GM23338 (cell line): ENCODE measurements around the gene SLAMF9. TPM values are rescaled to one million over a fixed set of nuclear protein-coding genes. Genes with fewer than 3 reads are reported as not detected.

Experiments
- ATAC-seq: fragments of 200-7000 bp; cut with Tn5 transposase; 3 replicates; pipeline ENCODE4 v1.9.1; 2020
- DNase-seq: peaks from one replicate; pipeline ENCODE4 v3.0.0-alpha.2; 2015; ENCODE audit warnings: low spot score
- H2AFZ ChIP-seq: fragments of 200-600 bp; sonication (generic); 2 replicates; pipeline ENCODE4 v1.8.0; 2016; ENCODE audit warnings: antibody characterized with exemption, mild to moderate bottlenecking, moderate library complexity
- H3F3A ChIP-seq: fragments of 200-600 bp; sonication (generic); replicated peaks from 2 replicates; pipeline ENCODE4 v1.8.0; 2017; ENCODE audit warnings: antibody characterized with exemption, mixed run types, low read depth
- H3K27ac ChIP-seq: fragments of 200-600 bp; sonication (generic); 2 replicates; pipeline ENCODE4 v1.6.1; 2016; ENCODE audit warnings: low read depth
- H3K27me3 ChIP-seq: fragments of 200-600 bp; sonication (generic); 2 replicates; pipeline ENCODE4 v1.8.0; 2016; ENCODE audit warnings: mild to moderate bottlenecking, mixed run types, moderate library complexity; ENCODE audit not compliant: insufficient read depth
- H3K36me3 ChIP-seq: fragments of 200-600 bp; sonication (generic); 2 replicates; pipeline ENCODE4 v1.8.0; 2016; ENCODE audit warnings: mild to moderate bottlenecking; ENCODE audit not compliant: insufficient read depth
- H3K4me1 ChIP-seq: fragments of 200-600 bp; sonication (generic); 2 replicates; pipeline ENCODE4 v1.8.0; 2016; ENCODE audit warnings: mild to moderate bottlenecking, moderate library complexity; ENCODE audit not compliant: insufficient read depth
- H3K4me2 ChIP-seq: fragments of 200-600 bp; sonication (generic); 2 replicates; pipeline ENCODE4 v1.7.1; 2017; ENCODE audit warnings: mixed run types
- H3K4me3 ChIP-seq: fragments of 200-600 bp; sonication (generic); 2 replicates; pipeline ENCODE4 v1.6.1; 2016; ENCODE audit warnings: mixed run types
- H3K79me2 ChIP-seq: fragments of 200-600 bp; sonication (generic); replicated peaks from 2 replicates; pipeline ENCODE4 v1.8.0; 2017; ENCODE audit warnings: mild to moderate bottlenecking; ENCODE audit not compliant: insufficient read depth
- H3K9me2 ChIP-seq: fragments of 200-600 bp; sonication (generic); 2 replicates; pipeline ENCODE4 v1.8.0; 2017; ENCODE audit not compliant: insufficient read depth
- H4K20me1 ChIP-seq: fragments of 200-600 bp; sonication (generic); replicated peaks from 2 replicates; pipeline ENCODE4 v1.8.0; 2017; ENCODE audit warnings: mild to moderate bottlenecking; ENCODE audit not compliant: insufficient read depth
- H3K27ac Mint-ChIP-seq: 2 replicates; pipeline ENCODE4 v1.8.0; 2020; ENCODE audit warnings: inconsistent platforms, mild to moderate bottlenecking, moderate library complexity, mixed read lengths
- H3K27me3 Mint-ChIP-seq: 3 replicates; pipeline ENCODE4 v1.8.0; 2022; ENCODE audit warnings: low read depth, mild to moderate bottlenecking, moderate library complexity, mixed read lengths, inconsistent platforms; ENCODE audit not compliant: insufficient read depth, poor library complexity
- H3K36me3 Mint-ChIP-seq: 3 replicates; pipeline ENCODE4 v1.8.0; 2021; ENCODE audit warnings: low read depth, mild to moderate bottlenecking, inconsistent platforms, moderate library complexity, mixed read lengths
- H3K4me1 Mint-ChIP-seq: 3 replicates; pipeline ENCODE4 v1.8.0; 2020; ENCODE audit warnings: mild to moderate bottlenecking, inconsistent platforms, mixed read lengths
- H3K4me3 Mint-ChIP-seq: 3 replicates; pipeline ENCODE4 v1.8.0; 2021; ENCODE audit warnings: moderate library complexity, mild to moderate bottlenecking, inconsistent platforms, mixed read lengths
- H3K9me3 Mint-ChIP-seq: 3 replicates; pipeline ENCODE4 v1.8.0; 2020; ENCODE audit warnings: moderate library complexity, mild to moderate bottlenecking, inconsistent platforms, mixed read lengths
- CREB1 ChIP-seq: fragments of 250-450 bp; sonication (Bioruptor Pico); IDR thresholded peaks from 2 replicates; pipeline ENCODE4 v1.5.0; 2020; ENCODE audit warnings: low read depth, mild to moderate bottlenecking, moderate library complexity
- CTCF ChIP-seq, 2 experiments: fragments of 200-600 bp in 1 of 2; sonication (generic) in 1 of 2; conservative IDR thresholded peaks; 2 replicates each; pipeline versions ENCODE4 v1.5.1 to v1.6.1; 2016 to 2017; ENCODE audit warnings: antibody characterized with exemption in 2 of 2, low read depth in 2 of 2, mild to moderate bottlenecking in 2 of 2, moderate library complexity in 1 of 2
- ETS1 ChIP-seq: IDR thresholded peaks from 2 replicates; pipeline ENCODE4 v1.6.1; 2016; ENCODE audit warnings: antibody characterized with exemption
- EZH2 ChIP-seq: fragments of 200-600 bp; sonication (generic); IDR thresholded peaks from one replicate; pipeline ENCODE4 v1.8.0; 2017; ENCODE audit warnings: antibody characterized with exemption, mild to moderate bottlenecking, low read depth; ENCODE audit not compliant: unreplicated experiment
- EZH2phosphoT487 ChIP-seq: fragments of 200-600 bp; sonication (generic); IDR thresholded peaks from one replicate; pipeline ENCODE4 v1.8.1; 2018; ENCODE audit warnings: antibody characterized with exemption; ENCODE audit not compliant: unreplicated experiment
- JUNB ChIP-seq: IDR thresholded peaks from one replicate; pipeline ENCODE4 v1.6.1; 2016; ENCODE audit warnings: antibody characterized with exemption; ENCODE audit not compliant: unreplicated experiment
- NANOG ChIP-seq: IDR thresholded peaks from 2 replicates; pipeline ENCODE4 v1.6.1; 2016; ENCODE audit warnings: antibody characterized with exemption, borderline replicate concordance
- POLR2AphosphoS5 ChIP-seq: IDR thresholded peaks from 2 replicates; pipeline ENCODE4 v1.6.1; 2016; ENCODE audit warnings: antibody characterized with exemption, low read depth
- REST ChIP-seq: IDR thresholded peaks from one replicate; pipeline ENCODE4 v1.6.1; 2018; ENCODE audit warnings: antibody characterized with exemption; ENCODE audit not compliant: unreplicated experiment
- STAT1 ChIP-seq: IDR thresholded peaks from one replicate; pipeline ENCODE4 v1.6.1; 2016; ENCODE audit warnings: antibody characterized with exemption; ENCODE audit not compliant: unreplicated experiment
- ZNF114 ChIP-seq: fragments of 250-450 bp; sonication (Bioruptor Pico); IDR thresholded peaks from 2 replicates; pipeline ENCODE4 v1.5.0; 2020; ENCODE audit warnings: mild to moderate bottlenecking, moderate library complexity
- ZNF331 ChIP-seq: fragments of 250-450 bp; sonication (Bioruptor Pico); IDR thresholded peaks from 2 replicates; pipeline ENCODE4 v1.5.0; 2020; ENCODE audit warnings: low read depth, mild to moderate bottlenecking, moderate library complexity
- ZNF462 ChIP-seq: fragments of 250-450 bp; sonication (Bioruptor Pico); IDR thresholded peaks from 2 replicates; pipeline ENCODE4 v1.5.0; 2020; ENCODE audit warnings: mild to moderate bottlenecking, moderate library complexity
- polyA plus RNA-seq: library from polyadenylated mRNA; unstranded; fragments of >200 nt; fragmentation: Nextera tagmentation; extraction: Ambion mirVana; gene quantifications from 2 replicates; pipeline ENCODE4 v1.2.1, GENCODE V29; 2016
- total RNA-seq: library from RNA; depleted of rRNA; stranded (reverse); fragments of >200 nt; shearing (Covaris generic); gene quantifications from 2 replicates; pipeline ENCODE4 v1.2.3, GENCODE V29; 2014

The SLAMF9 gene
- total and polyA plus RNA-seq, 2 experiments from 2014 or later: not detected

GRCh38 chr1:159970932-159971342 lies 16.9 kb upstream of the SLAMF9 start:
- Mint-ChIP-seq H3K4me1 (no peaks in the 10 kb centered on the region), H3K4me3 (no peak overlapping the region), H3K9me3 (no peaks in the 10 kb centered on the region), H3K27me3 (peaks cover 3% of the 10 kb centered on the region), H3K36me3 (no peaks in the 10 kb centered on the region), H3K27ac (no peak overlapping the region)
- H3K79me2 ChIP-seq: no peaks in the 10 kb centered on the region
- H3K4me2 ChIP-seq: no peak overlapping the region
- H3K27ac ChIP-seq: no peak overlapping the region
- no peaks in the 10 kb centered on the region for H3K4me1 ChIP-seq
- H2AFZ ChIP-seq: no peak overlapping the region
- no peak for TF ChIP-seq ETS1
- no peak for TF ChIP-seq EZH2
- no peak for TF ChIP-seq CREB1 (CRISPR knock-in tag)
- TF ChIP-seq ZNF114 (CRISPR knock-in tag): no peak
- TF ChIP-seq EZH2phosphoT487: no peak
- no peak for TF ChIP-seq REST
- no peak for TF ChIP-seq JUNB
- no peak for TF ChIP-seq ZNF462 (CRISPR knock-in tag)
- TF ChIP-seq POLR2AphosphoS5: no peak
- TF ChIP-seq STAT1: no peak
- no peak for TF ChIP-seq NANOG
- no peak for TF ChIP-seq ZNF331 (CRISPR knock-in tag)
- no peak for TF ChIP-seq CTCF (conservative IDR thresholded peaks at IDR 0.05; ENCODE audit: low read depth in 2 of 2)
- no peaks in the 10 kb centered on the region for H3K9me2 ChIP-seq
- H4K20me1 ChIP-seq: no peaks in the 10 kb centered on the region
- ATAC-seq (no peak), DNase-seq (no peak)
- H3K36me3 ChIP-seq: no peaks in the 10 kb centered on the region
- no peak overlapping the region for H3K4me3 ChIP-seq
- H3K27me3 ChIP-seq: no peaks in the 10 kb centered on the region
- no peaks in the 10 kb centered on the region for H3F3A ChIP-seq
